B cell (primary cell): ENCODE results near the gene MAMLD1. TPM values are rescaled to one million over a fixed set of nuclear protein-coding genes. Genes with fewer than 3 reads are reported as not detected.

Experiments
- ATAC-seq: fragments of 200-7000 bp; cut with Tn5 transposase; one replicate; pipeline ENCODE4 v1.10.0; 2021; ENCODE audit warnings: low read depth, mild to moderate bottlenecking, moderate number of reproducible peaks, moderate library complexity
- CTCF ChIA-PET: fragments of 350-600 bp; sonication (Branson Sonifier 250); formaldehyde crosslinking; loops from one replicate; lab custom pipeline; 2021; ENCODE audit warnings: antibody characterized with exemption, inconsistent platforms; lab: Charles Lee
- POLR2A ChIA-PET: fragments of 350-600 bp; sonication (Branson Sonifier 250); formaldehyde crosslinking; loops from one replicate; lab custom pipeline; 2021; ENCODE audit warnings: antibody characterized with exemption; lab: Charles Lee
- DNase-seq: peaks from one replicate; pipeline ENCODE4 v3.0.0; 2013
- H2AFZ ChIP-seq: 2 replicates; pipeline ENCODE4 v1.6.1; 2012; ENCODE audit warnings: mild to moderate bottlenecking, low read depth, low read length; ENCODE audit not compliant: insufficient read depth, poor library complexity, severe bottlenecking
- H3K27ac ChIP-seq, 2 donors: 1 replicate in 1 of 2; 2 replicates in 1 of 2; pipeline ENCODE4 v1.5.1; 2012 to 2013; ENCODE audit warnings: low read length in 2 of 2, mild to moderate bottlenecking in 2 of 2, moderate library complexity in 1 of 2
- H3K27me3 ChIP-seq, 4 experiments: fragments of 200-600 bp in 1 of 4; sonication (generic) in 1 of 4; replicated peaks in 1 of 4; 1 replicate in 2 of 4; 2 replicates in 2 of 4; pipeline versions ENCODE4 v1.6.1 to v1.7.0; 2013 to 2016; ENCODE audit warnings: low read length in 3 of 4, mild to moderate bottlenecking in 2 of 4, mixed read lengths in 1 of 4, moderate library complexity in 1 of 4; ENCODE audit not compliant: insufficient read depth in 4 of 4, control insufficient read depth in 3 of 4; ENCODE audit errors: control extremely low read depth in 1 of 4
- H3K36me3 ChIP-seq, 2 experiments: replicated peaks in 1 of 2; 1 replicate in 1 of 2; 2 replicates in 1 of 2; pipeline versions ENCODE4 v1.6.1 to v1.7.1; 2013; ENCODE audit warnings: low read length in 1 of 2; ENCODE audit not compliant: insufficient read depth in 2 of 2, control insufficient read depth in 1 of 2; ENCODE audit errors: control extremely low read depth in 1 of 2, extremely low read depth in 1 of 2
- H3K4me1 ChIP-seq, 2 donors: fragments of 200-600 bp in 1 of 2; sonication (generic) in 1 of 2; 1 replicate in 1 of 2; 2 replicates in 1 of 2; pipeline versions ENCODE4 v1.5.1 to v1.6.1; 2013 to 2017; ENCODE audit warnings: low read length in 2 of 2; ENCODE audit not compliant: control insufficient read depth in 2 of 2, insufficient read depth in 2 of 2
- H3K4me2 ChIP-seq: replicated peaks from 2 replicates; pipeline ENCODE3; 2012; ENCODE audit warnings: mild to moderate bottlenecking, low read depth, low read length; ENCODE audit not compliant: poor library complexity, severe bottlenecking
- H3K4me3 ChIP-seq, 5 experiments: fragments of 200-600 bp in 1 of 5; sonication (generic) in 1 of 5; 1 replicate in 3 of 5; 2 replicates in 2 of 5; pipeline versions ENCODE4 v1.5.1 to v1.7.0; 2011 to 2016; ENCODE audit warnings: low read length in 4 of 5, mild to moderate bottlenecking in 4 of 5, low read depth in 2 of 5, control low read depth in 1 of 5, moderate library complexity in 1 of 5; ENCODE audit not compliant: insufficient read depth in 1 of 5; ENCODE audit errors: control extremely low read depth in 1 of 5, extremely low read depth in 1 of 5
- H3K79me2 ChIP-seq: fragments of 200-600 bp; sonication (generic); one replicate; pipeline ENCODE4 v1.6.0; 2016; ENCODE audit warnings: low read length; ENCODE audit not compliant: control insufficient read depth, insufficient read depth
- H3K9ac ChIP-seq: fragments of 200-600 bp; sonication (generic); 2 replicates; pipeline ENCODE4 v1.6.1; 2017; ENCODE audit warnings: mild to moderate bottlenecking, low read length, moderate library complexity
- H3K9me3 ChIP-seq, 3 donors: one replicate each; pipeline versions ENCODE4 v1.6.1 to v1.7.1; 2013; ENCODE audit warnings: low read length in 2 of 3; ENCODE audit not compliant: control insufficient read depth in 2 of 3, insufficient read depth in 1 of 3; ENCODE audit errors: control extremely low read depth in 1 of 3
- H4K20me1 ChIP-seq: 2 replicates; pipeline ENCODE4 v1.6.0; 2012; ENCODE audit warnings: mild to moderate bottlenecking, low read length; ENCODE audit not compliant: insufficient read depth, control insufficient read depth, poor library complexity, severe bottlenecking
- H3K27ac Mint-ChIP-seq: one replicate; pipeline ENCODE4 v1.8.0; 2021; ENCODE audit warnings: mixed read lengths
- H3K27me3 Mint-ChIP-seq: one replicate; pipeline ENCODE4 v1.8.0; 2021; ENCODE audit warnings: mixed read lengths
- H3K4me1 Mint-ChIP-seq: one replicate; pipeline ENCODE4 v1.8.0; 2021; ENCODE audit warnings: mixed read lengths
- H3K4me3 Mint-ChIP-seq: one replicate; pipeline ENCODE4 v1.8.0; 2021; ENCODE audit warnings: mixed read lengths
- H3K9me3 Mint-ChIP-seq: one replicate; pipeline ENCODE4 v1.8.0; 2022; ENCODE audit warnings: mixed read lengths; ENCODE audit not compliant: insufficient read depth
- EZH2 ChIP-seq: IDR thresholded peaks from 2 replicates; pipeline ENCODE4 v1.6.1; 2012; ENCODE audit warnings: borderline replicate concordance, low read depth, mild to moderate bottlenecking, moderate library complexity, low read length; ENCODE audit not compliant: insufficient read depth, poor library complexity, severe bottlenecking
- WGBS: methylation state at CpG from one replicate; pipeline ENCODE4 v1.1.5; 2013; ENCODE audit warnings: missing lambda C conversion rate; ENCODE audit not compliant: insufficient coverage; 5-methylcytosine and 5-hydroxymethylcytosine counted together
- intact Hi-C: fragments of 100-400 bp; cut with micrococcal nuclease; formaldehyde crosslinking; loops from one replicate; pipeline ENCODE4 v1.10.0; 2022
- polyA plus RNA-seq: library from polyadenylated mRNA; depleted of rRNA; stranded (reverse); fragments of >200 nt; gene quantifications from 2 replicates; pipeline ENCODE4 v1.2.3, GENCODE V29; 2012
- total RNA-seq, 2 donors: library from RNA; stranded (reverse); fragments of 120-200 nt in 1 of 2; gene quantifications; 1 replicate in 1 of 2; 2 replicates in 1 of 2; pipeline versions ENCODE4 v1.2.3 to v1.2.4, GENCODE V29; 2013 to 2022
- TF ChIP-seq, protein P1 (sequence below): fragments of 200-600 bp; IDR thresholded peaks from one replicate; pipeline ENCODE4 v1.8.0; 2022; ENCODE audit warnings: antibody characterized with exemption, mild to moderate bottlenecking

Gene MAMLD1
- total and polyA plus RNA-seq, 2 donors (not counting 1 experiment from before 2014, with no cell fraction given): 1.4 to 1.9 TPM

DNA sequence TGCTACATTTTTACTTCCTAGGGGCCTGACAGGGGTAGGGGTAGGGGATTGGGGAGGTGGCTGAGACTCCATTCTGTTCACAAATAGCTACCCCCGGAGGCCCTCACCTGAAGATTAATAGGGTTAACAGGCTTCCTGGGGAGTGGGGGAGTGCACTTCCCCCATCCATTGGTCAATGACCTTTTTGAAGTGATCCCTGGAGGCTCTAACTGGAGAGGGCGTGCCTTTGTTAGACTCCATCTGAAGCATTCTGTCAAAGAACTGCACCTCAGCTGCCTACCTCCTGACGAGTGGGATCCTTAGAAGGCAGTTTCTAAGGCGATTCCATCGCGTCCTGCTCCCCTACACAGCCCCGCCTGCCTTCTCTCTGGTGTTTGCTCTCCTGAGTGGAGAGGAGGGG, 195.3 kb downstream of the MAMLD1 start:
- POLR2A ChIA-PET: no interaction called here
- no peaks in the 10 kb centered on the region for H3K4me1 Mint-ChIP-seq

More for the DNA sequence above, 195.3 kb downstream of the MAMLD1 start:
- TF ChIP-seq, protein P1, sequence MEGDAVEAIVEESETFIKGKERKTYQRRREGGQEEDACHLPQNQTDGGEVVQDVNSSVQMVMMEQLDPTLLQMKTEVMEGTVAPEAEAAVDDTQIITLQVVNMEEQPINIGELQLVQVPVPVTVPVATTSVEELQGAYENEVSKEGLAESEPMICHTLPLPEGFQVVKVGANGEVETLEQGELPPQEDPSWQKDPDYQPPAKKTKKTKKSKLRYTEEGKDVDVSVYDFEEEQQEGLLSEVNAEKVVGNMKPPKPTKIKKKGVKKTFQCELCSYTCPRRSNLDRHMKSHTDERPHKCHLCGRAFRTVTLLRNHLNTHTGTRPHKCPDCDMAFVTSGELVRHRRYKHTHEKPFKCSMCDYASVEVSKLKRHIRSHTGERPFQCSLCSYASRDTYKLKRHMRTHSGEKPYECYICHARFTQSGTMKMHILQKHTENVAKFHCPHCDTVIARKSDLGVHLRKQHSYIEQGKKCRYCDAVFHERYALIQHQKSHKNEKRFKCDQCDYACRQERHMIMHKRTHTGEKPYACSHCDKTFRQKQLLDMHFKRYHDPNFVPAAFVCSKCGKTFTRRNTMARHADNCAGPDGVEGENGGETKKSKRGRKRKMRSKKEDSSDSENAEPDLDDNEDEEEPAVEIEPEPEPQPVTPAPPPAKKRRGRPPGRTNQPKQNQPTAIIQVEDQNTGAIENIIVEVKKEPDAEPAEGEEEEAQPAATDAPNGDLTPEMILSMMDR: no peak
- no peak for TF ChIP-seq EZH2
- Histone ChIP-seq H3K79me2 (no peaks in the 10 kb centered on the region), H3K4me1 (no peaks in the 10 kb centered on the region), H3K27ac (no peak overlapping the region), H3K9me3 (no peaks in the 10 kb centered on the region), H3K27me3 (no peaks in the 10 kb centered on the region), H3K36me3 (no peaks in the 10 kb centered on the region), H3K4me2 (no peak overlapping the region), H3K9ac (no peak overlapping the region), H4K20me1 (no peaks in the 10 kb centered on the region), H2AFZ (no peak overlapping the region), H3K4me3 (no peak overlapping the region)
- DNase-seq (no peak), ATAC-seq (no peak)
- CTCF ChIA-PET: no interaction called here
- Mint-ChIP-seq H3K4me3 (no peak overlapping the region), H3K9me3 (no peaks in the 10 kb centered on the region), H3K27me3 (no peaks in the 10 kb centered on the region), H3K27ac (no peak overlapping the region)
- intact Hi-C loops: no loop called here
- WGBS: 67% methylated on average over 1 of the region's 7 CpGs

Other genes with a start within 250 kb of the MAMLD1 start
- 24.2 and 29.8 TPM in 2 replicates for gene MTM1, start 205.3 kb downstream of the MAMLD1 start, total RNA-seq
- gene MTM1, start 205.3 kb downstream of the MAMLD1 start, polyA plus RNA-seq: 8.7 and 11.3 TPM in 2 replicates